Endothelial cell of coronary artery (primary cell): ENCODE measurements around the gene SLC37A2. TPM values are rescaled to one million over a fixed set of nuclear protein-coding genes. Genes with fewer than 3 reads are reported as not detected.

ENCODE experiments used
- total RNA-seq: library from RNA; depleted of rRNA; stranded (reverse); fragments of >200 nt; gene quantifications from 2 replicates; pipeline ENCODE4 v1.2.3, GENCODE V29; 2014

SLC37A2 gene
- 0.28 and 0.36 TPM in 2 replicates for total RNA-seq

GRCh38 chr11:125062931-125063428 lies at the start of gene SLC37A2:
SLC37A2 (plus strand) TSS chr11:125063305; CDS start chr11:125063368, 63 bp downstream.

DNA sequence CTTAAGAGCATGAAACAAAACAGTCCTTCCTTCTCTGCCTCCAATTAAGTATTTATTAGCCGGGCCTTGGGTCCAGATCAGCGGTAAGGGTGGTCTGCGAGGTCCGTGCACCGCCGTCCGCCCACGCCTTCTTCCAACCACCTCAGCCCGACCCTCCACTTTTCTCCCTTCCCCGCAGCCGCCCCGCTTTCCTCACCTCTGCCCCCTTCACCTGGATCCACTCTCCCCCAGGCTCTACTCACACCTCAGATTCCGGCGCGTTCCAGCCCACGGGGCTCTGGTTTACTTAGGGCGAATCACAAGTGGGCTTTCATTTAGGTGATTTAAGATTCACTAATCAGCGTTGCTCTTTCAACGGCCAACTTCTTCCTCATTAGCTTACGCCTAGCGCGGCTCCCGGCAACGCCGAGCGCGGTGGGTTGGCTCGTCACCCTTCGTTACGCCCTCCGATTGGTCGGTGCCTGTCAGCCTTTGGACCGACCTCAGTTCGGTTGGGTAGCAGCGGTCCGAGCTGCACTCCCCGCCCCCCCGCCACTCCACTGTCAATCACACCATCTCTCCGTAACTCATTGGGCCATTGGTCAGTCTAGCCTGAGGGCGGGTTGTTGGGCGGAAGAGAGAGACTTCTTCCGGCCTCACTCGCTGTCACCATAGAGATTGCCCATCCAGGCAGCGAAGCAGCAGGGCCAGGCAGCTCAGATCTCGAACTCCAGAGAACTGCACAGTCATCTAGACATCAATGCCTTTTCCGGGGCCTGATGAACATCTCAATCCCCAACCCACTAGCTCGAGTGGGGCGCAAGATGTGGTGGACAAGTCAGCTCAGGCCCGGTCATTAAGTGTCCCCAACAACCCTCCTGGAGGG lies 48.5 kb downstream of the SLC37A2 start, which contains the start of gene TMEM218:
TSS of gene TMEM218 (minus strand) at position 284 of the 865 bp plus-strand sequence. CDS start 9,385 bp downstream, outside the sequence.

Other genes starting within 250 kb of the SLC37A2 start
- 11.6 and 24.9 TPM in 2 replicates for gene ROBO3, start 197.9 kb upstream of the SLC37A2 start, total RNA-seq
- gene ROBO4, start 165.4 kb upstream of the SLC37A2 start, total RNA-seq, result 151 and 173 TPM in 2 replicates
- gene HEPN1, start 144.1 kb upstream of the SLC37A2 start, total RNA-seq, result 0.09 TPM in 1 of 2 replicates, not detected in the other
- gene HEPACAM, start 127.3 kb upstream of the SLC37A2 start, total RNA-seq, result under 0.01 TPM in 1 of 2 replicates, not detected in the other
- 1.0 and 1.6 TPM in 2 replicates for gene CCDC15, start 109.1 kb upstream of the SLC37A2 start, total RNA-seq
- 18.2 and 18.8 TPM in 2 replicates for gene TMEM218, start 48.3 kb downstream of the SLC37A2 start, total RNA-seq
- gene PKNOX2, start 101.4 kb downstream of the SLC37A2 start, total RNA-seq, result not detected in 2 replicates